ENCODE results near the gene RAMP3.

Gene RAMP3

DNA sequence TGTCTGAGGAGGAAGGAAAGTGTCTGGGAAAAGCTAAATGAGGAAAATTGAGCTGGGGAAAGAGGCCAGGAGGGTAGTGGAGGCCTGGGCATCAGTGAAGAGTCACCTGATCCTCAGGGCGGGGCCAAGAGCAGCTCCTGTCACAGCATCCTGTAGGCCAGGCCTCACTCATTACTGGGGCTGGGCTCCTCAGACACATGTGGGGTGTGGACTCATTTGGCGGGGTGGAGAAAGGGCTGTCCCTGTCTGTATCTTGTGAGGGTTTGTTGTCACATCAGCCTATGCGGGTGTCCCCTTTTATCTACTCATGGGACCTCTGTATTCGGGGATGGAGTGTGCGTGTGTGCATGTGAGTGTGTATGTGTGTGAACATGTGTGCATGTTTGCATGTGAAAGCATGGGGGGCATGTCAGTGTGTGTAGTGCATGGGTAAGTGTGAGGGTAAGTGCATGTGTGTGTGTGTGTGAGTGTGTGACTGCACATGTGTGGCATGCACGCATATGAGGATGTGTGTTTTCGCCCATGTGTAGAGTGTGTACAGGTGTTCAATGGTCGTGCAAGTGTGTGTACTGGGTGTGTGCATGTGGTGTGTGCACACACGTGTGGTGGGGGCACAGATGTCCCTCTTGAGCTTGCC is 67.8 kb downstream of the RAMP3 start:
- DNase-seq = no peak

DNA sequence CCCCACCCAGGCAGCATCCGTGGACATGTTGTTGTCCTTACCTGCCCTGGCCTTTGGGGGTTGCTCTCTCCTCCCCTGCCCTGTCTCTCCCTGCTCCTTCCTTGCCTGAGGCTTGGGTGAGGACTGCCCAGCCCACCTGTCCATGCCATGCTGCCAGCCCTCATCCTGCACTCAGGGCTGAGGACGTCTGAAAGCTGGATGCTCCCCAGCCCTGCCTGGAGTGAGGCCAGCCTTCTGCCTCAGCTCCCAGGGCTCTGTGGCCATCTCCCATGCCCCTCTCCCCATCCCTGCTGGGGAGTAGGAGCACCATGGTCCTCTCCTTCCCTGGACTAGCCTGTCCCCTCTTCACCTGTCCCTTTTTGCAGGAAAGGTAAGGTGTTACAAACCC is 68.4 kb downstream of the RAMP3 start:
- no peak for DNase-seq

DNA sequence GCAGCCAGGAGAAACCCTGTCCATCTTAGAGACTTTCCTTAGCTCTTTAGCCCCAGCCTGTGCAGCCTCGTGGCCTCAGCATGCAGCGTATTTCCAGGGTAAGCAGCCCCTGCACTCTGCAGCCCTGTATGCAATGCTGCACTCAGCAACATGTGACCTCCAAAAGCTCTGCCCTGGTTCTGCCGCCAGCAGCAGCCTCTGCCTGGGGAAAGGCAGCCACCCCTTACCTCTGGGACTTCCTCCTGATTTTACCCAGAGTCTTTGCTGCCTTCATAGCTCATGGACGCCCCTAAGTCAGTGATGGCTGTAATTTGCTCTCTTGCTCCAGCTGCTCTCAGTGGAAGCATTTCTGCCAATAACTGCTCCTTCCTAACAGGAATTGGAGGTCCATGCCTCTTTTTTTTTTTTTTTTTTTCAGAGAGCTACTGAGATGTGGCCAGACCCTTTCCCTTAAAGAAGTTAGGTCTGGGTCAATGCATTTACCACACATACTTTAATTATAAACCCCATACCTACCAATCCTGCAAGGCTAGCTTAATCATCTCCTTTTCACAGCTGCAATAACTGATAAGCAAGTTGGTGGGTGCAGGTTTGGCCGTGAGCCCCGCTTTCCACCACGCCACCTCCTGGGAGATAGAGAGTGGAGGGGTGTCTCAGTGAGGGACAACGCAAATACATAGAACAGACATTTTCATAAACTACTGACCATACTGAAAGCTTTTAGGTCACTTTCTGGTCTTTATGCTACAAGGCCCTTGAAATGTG is 71.7 kb downstream of the RAMP3 start:
- no peak for DNase-seq

DNA sequence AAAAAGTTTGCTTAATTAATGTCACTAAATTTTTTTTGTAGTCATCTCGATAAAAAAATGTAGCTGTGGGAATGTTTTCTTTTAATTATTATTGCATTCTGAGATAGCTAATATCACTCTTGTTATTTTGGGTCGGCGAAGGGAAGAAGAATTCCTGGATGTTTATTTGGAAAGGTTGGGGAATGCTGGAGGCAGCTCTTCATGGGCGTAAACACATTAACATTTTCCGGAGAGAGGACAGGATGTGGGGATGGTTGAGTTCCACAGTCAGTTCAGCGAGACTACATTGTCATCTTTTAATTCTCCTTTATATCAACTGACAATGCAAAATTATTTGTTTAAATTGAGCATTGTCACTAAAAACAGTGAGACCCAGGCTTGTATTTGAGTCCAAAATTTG is 72.5 kb downstream of the RAMP3 start:
- no peak for DNase-seq

GRCh38 chr7:45230611-45231165 is 73.1 kb downstream of the RAMP3 start:
- DNase-seq = no peak

GRCh38 chr7:45233249-45233775 is 75.7 kb downstream of the RAMP3 start:
- no peak for DNase-seq
